Activated CD8-positive, alpha-beta memory T cell treated with anti-CD3 and anti-CD28 coated beads, Interleukin-2, amount 50 U/mL, for 4 hours (primary cell): ENCODE measurements around the gene PBX4.

ENCODE experiments used
- DNase-seq: peaks from one replicate; pipeline ENCODE4 v3.0.0-alpha.2; 2020

PBX4 gene

GRCh38 chr19:19647037-19647835, 28.7 kb upstream of the PBX4 start:
- no peak for DNase-seq

- DNase-seq, result no peak
Observed at GRCh38 chr19:19645233-19645870, 26.9 kb upstream of the PBX4 start.

GRCh38 chr19:19644054-19644388, 25.5 kb upstream of the PBX4 start:
- DNase-seq, result no peak

- DNase-seq, result peak; percentile 91
Observed at GRCh38 chr19:19643158-19644053, 24.9 kb upstream of the PBX4 start, which contains the start of gene GMIP. GMIP (minus strand) TSS chr19:19643657; CDS start chr19:19643529, 128 bp downstream.

- peak; percentile 58 for DNase-seq
Observed at GRCh38 chr19:19642506-19643157, 24.1 kb upstream of the PBX4 start.

GRCh38 chr19:19637523-19638251, 19.2 kb upstream of the PBX4 start:
- DNase-seq, result peak; percentile 29

GRCh38 chr19:19637186-19637522, 18.7 kb upstream of the PBX4 start:
- DNase-seq, result no peak

GRCh38 chr19:19636573-19637185, 18.2 kb upstream of the PBX4 start:
- DNase-seq, result no peak

- DNase-seq, result no peak
Observed at GRCh38 chr19:19635313-19635702, 16.8 kb upstream of the PBX4 start.

GRCh38 chr19:19634516-19635312, 16.2 kb upstream of the PBX4 start:
- DNase-seq, result no peak

GRCh38 chr19:19633711-19634515, 15.4 kb upstream of the PBX4 start:
- no peak for DNase-seq

GRCh38 chr19:19632661-19633060, 14.2 kb upstream of the PBX4 start:
- no peak for DNase-seq

- DNase-seq, result no peak
Observed at GRCh38 chr19:19631346-19631745, 12.9 kb upstream of the PBX4 start.

GRCh38 chr19:19630426-19630825, 11.9 kb upstream of the PBX4 start:
- no peak for DNase-seq

GRCh38 chr19:19630062-19630414, 11.6 kb upstream of the PBX4 start:
- DNase-seq, result no peak

GRCh38 chr19:19628501-19629134, 10.1 kb upstream of the PBX4 start:
- peak; percentile 69 for DNase-seq

GRCh38 chr19:19627621-19628500, 9.4 kb upstream of the PBX4 start, which contains the start of gene LPAR2:
LPAR2 (minus strand) TSS chr19:19628220; CDS start chr19:19627275, 945 bp downstream.
- peak; percentile 81 for DNase-seq
